ENCODE measurements around the gene FIBIN.

The FIBIN gene

DNA sequence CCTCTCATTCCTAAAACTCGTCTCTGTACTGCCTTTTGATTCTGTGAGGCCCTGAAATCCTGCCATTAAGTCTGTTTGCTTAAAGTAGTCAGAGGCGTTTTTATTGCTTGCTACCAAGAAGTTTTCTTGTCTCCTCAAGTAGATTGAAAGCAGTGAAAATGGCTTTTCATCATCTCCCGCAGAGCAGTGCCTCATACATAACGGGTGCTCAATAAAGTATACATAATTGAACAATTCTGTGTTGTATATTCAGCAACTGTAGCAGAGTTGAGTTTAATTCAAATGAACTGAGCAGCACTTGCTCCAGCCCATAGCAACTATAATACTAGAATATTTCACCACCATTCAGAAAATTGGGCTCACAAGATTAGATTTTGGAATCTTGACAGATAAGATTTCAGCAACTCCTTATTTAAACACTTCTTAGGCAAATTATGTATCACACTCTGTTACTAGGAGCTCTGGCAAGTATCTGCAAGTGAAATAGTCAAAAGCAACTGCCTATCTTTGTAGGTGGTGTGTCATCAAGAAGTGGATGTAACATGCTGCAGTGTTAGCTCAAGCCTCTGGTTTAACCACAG is 20.0 kb downstream of the FIBIN start:
- Histone ChIP-seq H3K9ac (ENCODE audit: low read depth, low read length) (no peak overlapping the region), H3K27me3 (ENCODE audit: insufficient read depth, low read length, poor library complexity) (no peaks in the 10 kb centered on the region), H3K4me3 (ENCODE audit: low read depth in 1 of 2, low read length in 2 of 2) (no peak overlapping the region), H3K27ac (ENCODE audit: low read length) (no peak overlapping the region), H4K20me1 (ENCODE audit: insufficient read depth, low read length) (no peaks in the 10 kb centered on the region), H2AFZ (ENCODE audit: low read depth, low read length) (no peak overlapping the region), H3K9me3 (ENCODE audit: insufficient read depth, low read length, severe bottlenecking) (no peaks in the 10 kb centered on the region), H3K79me2 (ENCODE audit: insufficient read depth, low read length) (no peaks in the 10 kb centered on the region), H3K36me3 (ENCODE audit: insufficient read depth, low read length) (no peaks in the 10 kb centered on the region), H3K4me1 (ENCODE audit: insufficient read depth, low read length) (no peaks in the 10 kb centered on the region), H3K4me2 (ENCODE audit: insufficient read depth, low read length) (no peak overlapping the region)
- no peak for DNase-seq
- ATAC-seq (ENCODE audit: insufficient read depth, low read depth) = no peak
- TF ChIP-seq EZH2 (IDR thresholded peaks at IDR 0.05; ENCODE audit: borderline replicate concordance, low read depth, low read length, severe bottlenecking) (no peak), CTCF (IDR thresholded peaks at IDR 0.05; ENCODE audit: borderline replicate concordance, extremely low read depth, low read length, poor library complexity, severe bottlenecking) (no peak)

DNA sequence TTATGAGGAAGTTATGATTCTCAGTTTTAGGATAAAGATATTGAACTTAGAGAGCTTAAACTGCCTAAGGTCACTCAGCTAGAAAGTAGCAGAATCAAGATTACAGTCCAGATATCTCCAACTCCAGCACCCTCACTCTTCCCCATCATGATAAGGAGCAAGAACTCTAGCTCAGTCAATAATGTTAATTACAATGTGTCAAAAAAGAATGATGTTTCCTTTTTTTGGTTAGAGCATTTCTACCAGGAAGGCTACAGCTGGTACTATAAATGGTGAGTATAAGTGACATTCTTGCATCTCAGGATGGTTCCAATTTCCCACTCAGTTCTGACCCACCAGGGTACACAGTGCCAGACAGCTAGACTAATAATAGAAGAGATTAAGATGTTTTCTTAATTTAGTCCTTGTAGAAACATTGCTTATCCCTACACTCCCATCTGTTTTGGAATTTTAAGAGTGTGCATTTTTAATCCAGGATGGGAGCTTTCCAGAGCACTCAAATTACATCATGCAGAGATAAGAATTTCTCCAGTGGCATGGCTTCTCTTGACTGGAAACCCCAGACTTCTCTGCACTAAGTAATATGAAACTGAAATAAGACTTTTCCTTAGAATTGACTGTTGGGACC is 25.1 kb downstream of the FIBIN start:
- TF ChIP-seq CTCF (IDR thresholded peaks at IDR 0.05; ENCODE audit: borderline replicate concordance, extremely low read depth, low read length, poor library complexity, severe bottlenecking) (no peak), EZH2 (IDR thresholded peaks at IDR 0.05; ENCODE audit: borderline replicate concordance, low read depth, low read length, severe bottlenecking) (no peak)
- H3K9ac ChIP-seq (ENCODE audit: low read depth, low read length) = no peak overlapping the region
- no peak for ATAC-seq (ENCODE audit: insufficient read depth, low read depth)

GRCh38 chr11:27020751-27021150 is 26.8 kb downstream of the FIBIN start:
- H3K9me3 ChIP-seq (ENCODE audit: insufficient read depth, low read length, severe bottlenecking) = no peaks in the 10 kb centered on the region
- DNase-seq = no peak
- H3K4me1 ChIP-seq (ENCODE audit: insufficient read depth, low read length) = no peaks in the 10 kb centered on the region
- no peak overlapping the region for H3K4me3 ChIP-seq (ENCODE audit: low read depth in 1 of 2, low read length in 2 of 2)
- no peaks in the 10 kb centered on the region for H4K20me1 ChIP-seq (ENCODE audit: insufficient read depth, low read length)
- no peak overlapping the region for H3K4me2 ChIP-seq (ENCODE audit: insufficient read depth, low read length)
- TF ChIP-seq EZH2 (IDR thresholded peaks at IDR 0.05; ENCODE audit: borderline replicate concordance, low read depth, low read length, severe bottlenecking) = no peak
- TF ChIP-seq CTCF (IDR thresholded peaks at IDR 0.05; ENCODE audit: borderline replicate concordance, extremely low read depth, low read length, poor library complexity, severe bottlenecking) = no peak
- no peaks in the 10 kb centered on the region for H3K27me3 ChIP-seq (ENCODE audit: insufficient read depth, low read length, poor library complexity)
- no peak overlapping the region for H2AFZ ChIP-seq (ENCODE audit: low read depth, low read length)
- H3K36me3 ChIP-seq (ENCODE audit: insufficient read depth, low read length) = no peaks in the 10 kb centered on the region
- no peak overlapping the region for H3K9ac ChIP-seq (ENCODE audit: low read depth, low read length)
- no peaks in the 10 kb centered on the region for H3K79me2 ChIP-seq (ENCODE audit: insufficient read depth, low read length)
- H3K27ac ChIP-seq (ENCODE audit: low read length) = no peak overlapping the region
- ATAC-seq (ENCODE audit: insufficient read depth, low read depth) = no peak

More for the DNA sequence above, 25.1 kb downstream of the FIBIN start:
- Histone ChIP-seq H3K79me2 (ENCODE audit: insufficient read depth, low read length) (no peaks in the 10 kb centered on the region), H3K27me3 (ENCODE audit: insufficient read depth, low read length, poor library complexity) (no peaks in the 10 kb centered on the region), H3K4me2 (ENCODE audit: insufficient read depth, low read length) (no peak overlapping the region), H4K20me1 (ENCODE audit: insufficient read depth, low read length) (no peaks in the 10 kb centered on the region), H3K4me3 (ENCODE audit: low read depth in 1 of 2, low read length in 2 of 2) (no peak overlapping the region), H3K36me3 (ENCODE audit: insufficient read depth, low read length) (no peaks in the 10 kb centered on the region), H3K27ac (ENCODE audit: low read length) (no peak overlapping the region), H3K9me3 (ENCODE audit: insufficient read depth, low read length, severe bottlenecking) (no peaks in the 10 kb centered on the region), H2AFZ (ENCODE audit: low read depth, low read length) (no peak overlapping the region), H3K4me1 (ENCODE audit: insufficient read depth, low read length) (no peaks in the 10 kb centered on the region)
- DNase-seq = no peak
